Endothelial cell (in vitro differentiated cells): ENCODE measurements around the gene RAB17. TPM values are rescaled to one million over a fixed set of nuclear protein-coding genes. Genes with fewer than 3 reads are reported as not detected.

Experiments
- DNase-seq: peaks from one replicate; pipeline ENCODE4 v3.0.0; 2021; ENCODE audit warnings: low spot score
- H3K27ac Mint-ChIP-seq: one replicate; pipeline ENCODE4 v1.8.0; 2021; ENCODE audit warnings: mixed read lengths, inconsistent platforms; ENCODE audit not compliant: unreplicated experiment
- H3K27me3 Mint-ChIP-seq: one replicate; pipeline ENCODE4 v1.8.0; 2021; ENCODE audit warnings: mild to moderate bottlenecking, moderate library complexity, mixed read lengths, inconsistent platforms; ENCODE audit not compliant: unreplicated experiment
- H3K36me3 Mint-ChIP-seq: one replicate; pipeline ENCODE4 v1.8.0; 2021; ENCODE audit warnings: mild to moderate bottlenecking, low read depth, mixed read lengths, inconsistent platforms; ENCODE audit not compliant: unreplicated experiment
- H3K4me1 Mint-ChIP-seq: one replicate; pipeline ENCODE4 v1.8.0; 2021; ENCODE audit warnings: mild to moderate bottlenecking, mixed read lengths, inconsistent platforms; ENCODE audit not compliant: unreplicated experiment
- H3K4me3 Mint-ChIP-seq: one replicate; pipeline ENCODE4 v1.8.0; 2021; ENCODE audit warnings: mild to moderate bottlenecking, mixed read lengths, inconsistent platforms; ENCODE audit not compliant: unreplicated experiment
- H3K9me3 Mint-ChIP-seq: one replicate; pipeline ENCODE4 v1.8.0; 2021; ENCODE audit warnings: mixed read lengths, inconsistent platforms; ENCODE audit not compliant: unreplicated experiment
- CTCF ChIP-seq: fragments of 200-600 bp; sonication (generic); IDR thresholded peaks from one replicate; pipeline ENCODE4 v1.5.0; 2021; ENCODE audit warnings: antibody characterized with exemption; ENCODE audit not compliant: unreplicated experiment
- total RNA-seq: library from RNA; stranded (reverse); fragmentation: NEBNext Ultra II Directional; extraction: Animal tissue kit (Norgen Biotek cat#: 25700); gene quantifications from one replicate; pipeline ENCODE4 v1.2.1, GENCODE V29; 2021; ENCODE audit not compliant: unreplicated experiment

Gene RAB17
- total RNA-seq, 1 donor from 2014 or later = 1.5 TPM

DNA sequence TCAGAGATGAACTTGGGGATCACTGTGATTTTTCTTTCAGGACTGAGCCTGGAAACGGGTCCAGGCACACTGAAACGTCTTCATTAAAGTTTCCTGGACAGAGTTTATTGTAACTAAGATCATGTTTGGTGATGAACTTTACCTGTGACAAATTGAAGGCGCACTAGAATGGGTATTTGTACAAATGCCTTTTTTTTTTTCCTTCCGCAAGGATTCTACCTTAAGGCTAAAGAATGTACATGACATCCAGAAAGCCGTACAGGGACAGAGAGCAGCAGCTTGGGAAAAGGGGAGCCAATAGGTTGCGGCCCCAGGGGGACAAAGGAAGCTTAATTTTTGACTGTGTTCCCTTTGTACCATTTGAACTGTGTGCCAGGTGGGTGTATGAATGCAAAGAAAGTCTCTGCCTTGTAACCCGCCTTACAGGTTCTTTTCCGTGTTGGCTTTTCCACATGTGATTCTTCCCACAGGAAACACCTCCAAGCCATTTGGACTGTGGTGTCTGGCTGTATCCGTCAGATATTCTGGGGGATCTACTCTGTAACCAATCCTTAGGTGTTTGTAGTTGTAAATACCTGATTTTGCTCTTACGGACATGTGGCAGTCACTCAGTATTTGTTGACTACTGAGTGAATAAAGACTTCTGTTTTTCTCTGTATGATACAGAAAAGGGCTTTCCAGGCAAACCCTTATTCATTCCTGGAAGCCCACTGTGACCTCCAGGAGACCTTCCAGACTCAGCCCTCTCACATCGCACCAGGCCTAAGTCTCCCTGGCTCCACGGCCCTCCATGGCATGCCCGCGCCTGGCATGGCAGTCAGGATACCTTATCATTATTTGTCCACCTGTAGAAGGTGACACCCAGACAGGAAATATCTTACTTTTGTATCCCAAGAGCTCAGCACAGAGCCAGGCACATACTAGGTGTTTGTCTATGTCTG lies 38.0 kb upstream of the RAB17 start:
- no peak for TF ChIP-seq CTCF
- H3K4me1 Mint-ChIP-seq = peaks cover 35% of the 10 kb centered on the region
- H3K27ac Mint-ChIP-seq = peak overlapping the region; percentile 48
- peaks cover 16% of the 10 kb centered on the region for H3K27me3 Mint-ChIP-seq
- DNase-seq = no peak
- peaks cover 20% of the 10 kb centered on the region for H3K36me3 Mint-ChIP-seq
- H3K9me3 Mint-ChIP-seq = no peaks in the 10 kb centered on the region
- H3K4me3 Mint-ChIP-seq = peak overlapping the region; percentile 90

GRCh38 chr2:237627441-237628246 lies 37.1 kb upstream of the RAB17 start, which contains the start of gene LRRFIP1:
Gene LRRFIP1 (plus strand): TSS chr2:237627587. CDS start chr2:237627645, 58 bp downstream.
- H3K27ac Mint-ChIP-seq = peak within 1 kb of the TSS; percentile 48
- TF ChIP-seq CTCF = no peak
- peak; percentile 29 for DNase-seq
- H3K4me3 Mint-ChIP-seq = peak within 1 kb of the TSS; percentile 90
- H3K27me3 Mint-ChIP-seq = peaks cover 16% of the 10 kb centered on the region
- peaks cover 35% of the 10 kb centered on the region for H3K4me1 Mint-ChIP-seq
- no peaks in the 10 kb centered on the region for H3K9me3 Mint-ChIP-seq
- peaks cover 14% of the 10 kb centered on the region for H3K36me3 Mint-ChIP-seq

- Mint-ChIP-seq H3K27me3 (peaks cover 16% of the 10 kb centered on the region), H3K9me3 (no peaks in the 10 kb centered on the region), H3K4me1 (peaks cover 35% of the 10 kb centered on the region), H3K4me3 (peak overlapping the region; percentile 90), H3K36me3 (peaks cover 13% of the 10 kb centered on the region), H3K27ac (no peak overlapping the region)
- DNase-seq = no peak
- no peak for TF ChIP-seq CTCF
Measured at GRCh38 chr2:237626813-237627440, 36.4 kb upstream of the RAB17 start.

DNA sequence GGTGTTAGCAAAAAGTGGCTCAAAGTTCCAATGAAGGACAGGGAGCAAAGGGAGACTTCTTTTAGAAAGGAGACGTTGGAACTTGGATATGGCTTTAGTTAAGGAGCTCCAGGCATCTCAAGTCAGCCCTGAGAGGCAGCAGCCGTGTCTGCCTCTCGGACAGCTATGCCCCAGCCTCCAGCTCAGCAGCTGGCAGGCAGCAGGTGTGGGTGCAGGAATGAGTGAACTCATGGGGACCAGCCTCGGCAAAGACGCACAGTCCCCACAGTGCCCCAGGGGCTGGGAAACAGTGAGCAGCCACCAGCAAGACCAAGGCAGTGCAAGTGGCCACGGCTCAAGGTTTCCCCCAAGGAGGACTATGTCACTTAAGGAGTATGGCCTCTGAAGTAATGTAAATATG lies 35.2 kb upstream of the RAB17 start:
- Mint-ChIP-seq H3K36me3 (peaks cover 13% of the 10 kb centered on the region), H3K27me3 (peaks cover 14% of the 10 kb centered on the region)
- DNase-seq = no peak

More for the DNA sequence above, 35.2 kb upstream of the RAB17 start:
- Mint-ChIP-seq H3K4me1 (peaks cover 33% of the 10 kb centered on the region), H3K27ac (no peak overlapping the region), H3K9me3 (no peaks in the 10 kb centered on the region), H3K4me3 (peak overlapping the region; percentile 90)
- no peak for TF ChIP-seq CTCF
